OCI-LY3 (cell line): ENCODE measurements around the gene RNU7-1.
A peak's percentile ranks its signal among the peaks of the same experiment; 100 is the strongest.

ENCODE experiments used
- H2AFZ ChIP-seq: fragments of 200-600, 300-600 bp; shearing (Covaris generic); 2 replicates; pipeline ENCODE4 v1.6.0; 2014; ENCODE audit warnings: antibody characterized with exemption, low read depth, low read length
- H3K27ac ChIP-seq: fragments of 200-600, 300-600 bp; sonication (generic); 2 replicates; pipeline ENCODE4 v1.5.1; 2014; ENCODE audit warnings: mild to moderate bottlenecking, low read length, moderate library complexity, mixed read lengths
- H3K27me3 ChIP-seq: fragments of 200-600, 300-600 bp; sonication (generic); 2 replicates; pipeline ENCODE4 v1.6.1; 2014; ENCODE audit warnings: low read depth, low read length, mixed read lengths
- H3K36me3 ChIP-seq: fragments of 200-600, 300-600 bp; sonication (generic); replicated peaks from 2 replicates; pipeline ENCODE3; 2014; ENCODE audit warnings: low read depth, low read length, mixed read lengths
- H3K4me1 ChIP-seq: fragments of 300-600, 200-600 bp; sonication (generic); 2 replicates; pipeline ENCODE4 v1.6.1; 2014; ENCODE audit warnings: low read length, mixed read lengths
- H3K4me2 ChIP-seq: fragments of 200-600, 300-600 bp; sonication (generic); 2 replicates; pipeline ENCODE4 v1.6.1; 2014; ENCODE audit warnings: low read length, mixed read lengths
- H3K4me3 ChIP-seq: fragments of 300-600, 200-600 bp; sonication (generic); 2 replicates; pipeline ENCODE4 v1.5.1; 2014; ENCODE audit warnings: antibody characterized with exemption, mild to moderate bottlenecking, low read length, moderate library complexity
- H3K79me2 ChIP-seq: fragments of 300-600, 200-600 bp; shearing (Covaris generic); 2 replicates; pipeline ENCODE4 v1.6.1; 2014; ENCODE audit warnings: mild to moderate bottlenecking, low read length, mixed read lengths
- H3K9ac ChIP-seq: fragments of 300-600, 200-600 bp; shearing (Covaris generic); 2 replicates; pipeline ENCODE4 v1.6.0; 2014; ENCODE audit warnings: mild to moderate bottlenecking, low read length, moderate library complexity
- H3K9me3 ChIP-seq: fragments of 200-600, 300-600 bp; shearing (Covaris generic); 2 replicates; pipeline ENCODE4 v1.6.1; 2014; ENCODE audit warnings: low read length, mixed read lengths; ENCODE audit not compliant: insufficient read depth
- H4K20me1 ChIP-seq: fragments of 200-600, 300-600 bp; sonication (generic); 2 replicates; pipeline ENCODE4 v1.6.1; 2016; ENCODE audit warnings: low read length, mixed read lengths; ENCODE audit not compliant: insufficient read depth
- CTCF ChIP-seq: fragments of 200-600, 300-600 bp; sonication (generic); IDR thresholded peaks from 2 replicates; pipeline ENCODE4 v1.5.1; 2014; ENCODE audit warnings: antibody characterized with exemption, low read length, low read depth
- EZH2phosphoT487 ChIP-seq: fragments of 200-600 bp; shearing (Covaris generic); IDR thresholded peaks from 2 replicates; pipeline ENCODE4 v1.6.1; 2018; ENCODE audit warnings: antibody characterized with exemption, mixed run types, low read depth

The RNU7-1 gene

GRCh38 chr12:6966351-6966750 is 22.7 kb downstream of the RNU7-1 start:
- H2AFZ ChIP-seq: no peak overlapping the region
- H3K4me1 ChIP-seq: peaks cover 27% of the 10 kb centered on the region
- no peaks in the 10 kb centered on the region for H4K20me1 ChIP-seq
- H3K27me3 ChIP-seq: no peaks in the 10 kb centered on the region
- no peak overlapping the region for H3K9ac ChIP-seq
- H3K79me2 ChIP-seq: peaks cover 36% of the 10 kb centered on the region
- no peaks in the 10 kb centered on the region for H3K9me3 ChIP-seq
- no peak overlapping the region for H3K27ac ChIP-seq
- H3K4me3 ChIP-seq: no peak overlapping the region
- no peak overlapping the region for H3K4me2 ChIP-seq
- TF ChIP-seq CTCF (no peak), EZH2phosphoT487 (no peak)
- peaks cover 50% of the 10 kb centered on the region for H3K36me3 ChIP-seq

DNA sequence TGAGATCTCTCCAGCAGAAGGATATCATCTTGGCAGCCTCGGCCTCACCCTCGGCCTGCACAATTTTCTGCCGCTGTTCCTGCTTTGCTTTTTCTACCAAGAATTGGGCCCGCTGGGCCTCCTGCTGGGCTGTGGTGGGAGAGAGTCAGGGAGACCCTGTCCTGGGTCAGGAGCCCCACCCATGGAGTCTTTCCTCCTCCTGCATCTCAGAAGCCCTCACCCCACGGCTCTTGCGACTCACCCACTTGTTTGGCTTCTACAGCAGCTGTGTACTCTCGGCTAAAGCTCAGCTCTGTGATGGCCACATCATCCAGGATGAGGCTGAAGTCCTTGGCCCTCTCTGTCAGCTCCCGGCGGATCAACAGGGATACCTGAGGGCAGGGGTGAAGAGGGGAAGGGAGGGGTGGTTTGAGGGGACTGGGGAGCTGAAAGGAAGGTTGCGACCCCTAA is 24.1 kb downstream of the RNU7-1 start:
- no peak overlapping the region for H3K4me2 ChIP-seq

GRCh38 chr12:6968426-6968825 is 24.8 kb downstream of the RNU7-1 start:
- no peaks in the 10 kb centered on the region for H4K20me1 ChIP-seq
- no peak overlapping the region for H3K27ac ChIP-seq
- no peak overlapping the region for H3K4me3 ChIP-seq
- no peak overlapping the region for H3K9ac ChIP-seq
- TF ChIP-seq EZH2phosphoT487 (no peak), CTCF (no peak)
- H2AFZ ChIP-seq: no peak overlapping the region
- H3K4me1 ChIP-seq: peaks cover 28% of the 10 kb centered on the region
- H3K79me2 ChIP-seq: peaks cover 57% of the 10 kb centered on the region
- no peak overlapping the region for H3K4me2 ChIP-seq
- peaks cover 55% of the 10 kb centered on the region for H3K36me3 ChIP-seq
- H3K9me3 ChIP-seq: no peaks in the 10 kb centered on the region
- H3K27me3 ChIP-seq: no peaks in the 10 kb centered on the region

More for the DNA sequence above, 24.1 kb downstream of the RNU7-1 start:
- Histone ChIP-seq H3K4me3 (no peak overlapping the region), H2AFZ (no peak overlapping the region), H3K36me3 (peaks cover 55% of the 10 kb centered on the region), H3K9me3 (no peaks in the 10 kb centered on the region), H3K79me2 (peaks cover 49% of the 10 kb centered on the region), H4K20me1 (no peaks in the 10 kb centered on the region), H3K27ac (no peak overlapping the region), H3K27me3 (no peaks in the 10 kb centered on the region), H3K4me1 (peaks cover 27% of the 10 kb centered on the region), H3K9ac (no peak overlapping the region)
- no peak for TF ChIP-seq EZH2phosphoT487
- TF ChIP-seq CTCF: no peak

- Histone ChIP-seq H3K9me3 (no peaks in the 10 kb centered on the region), H3K4me3 (peak overlapping the region; percentile 83), H3K79me2 (peaks cover 65% of the 10 kb centered on the region), H3K4me1 (peaks cover 25% of the 10 kb centered on the region), H4K20me1 (no peaks in the 10 kb centered on the region), H2AFZ (no peak overlapping the region), H3K27me3 (no peaks in the 10 kb centered on the region), H3K36me3 (peaks cover 58% of the 10 kb centered on the region), H3K4me2 (peak overlapping the region; percentile 100), H3K9ac (peak overlapping the region; percentile 97), H3K27ac (peak overlapping the region; percentile 57)
- TF ChIP-seq CTCF (no peak), EZH2phosphoT487 (no peak)
Observed at GRCh38 chr12:6970096-6970527, 26.5 kb downstream of the RNU7-1 start.
